CD4-positive, alpha-beta memory T cell (primary cell): ENCODE data around the gene ADAP1. TPM values are rescaled to one million over a fixed set of nuclear protein-coding genes. Genes with fewer than 3 reads are reported as not detected.
"Not testable (repeated sequence)": the region's sequence is repeated elsewhere in the genome, so short reads cannot be mapped to it uniquely, and the experiment has no call there.

ENCODE experiments used
- CTCF ChIA-PET: fragments of 350-600 bp; sonication (Branson Sonifier 250); formaldehyde crosslinking; loops from one replicate; lab custom pipeline; 2021; ENCODE audit warnings: inconsistent platforms; ENCODE audit not compliant: partially characterized antibody; lab: Charles Lee
- POLR2A ChIA-PET: fragments of 350-600 bp; sonication (Branson Sonifier 250); formaldehyde crosslinking; loops from one replicate; lab custom pipeline; 2021; ENCODE audit not compliant: partially characterized antibody; lab: Charles Lee
- DNase-seq, 5 donors: peaks; one replicate each; pipeline versions ENCODE4 v3.0.0 to v3.0.0-alpha.2; 2020 to 2022; ENCODE audit warnings: mixed read lengths in 1 of 5
- H3K27ac ChIP-seq: one replicate; pipeline ENCODE4 v1.7.0; 2013; ENCODE audit warnings: low read depth, low read length
- H3K27me3 ChIP-seq: 2 replicates; pipeline ENCODE4 v1.7.0; 2013; ENCODE audit warnings: mild to moderate bottlenecking, low read length, moderate library complexity; ENCODE audit not compliant: insufficient read depth
- H3K36me3 ChIP-seq: 2 replicates; pipeline ENCODE4 v1.7.0; 2013; ENCODE audit warnings: mild to moderate bottlenecking, low read length, moderate library complexity; ENCODE audit not compliant: insufficient read depth
- H3K4me1 ChIP-seq: 2 replicates; pipeline ENCODE4 v1.7.0; 2013; ENCODE audit warnings: mild to moderate bottlenecking, low read length, moderate library complexity; ENCODE audit not compliant: insufficient read depth
- H3K4me3 ChIP-seq, 2 donors: one replicate each; pipeline ENCODE4 v1.7.0; 2013; ENCODE audit warnings: low read length in 2 of 2, mild to moderate bottlenecking in 1 of 2
- H3K9me3 ChIP-seq, 2 donors: one replicate each; pipeline ENCODE4 v1.7.0; 2013; ENCODE audit warnings: low read length in 2 of 2, control low read depth in 1 of 2; ENCODE audit not compliant: control insufficient read depth in 1 of 2
- H3K27ac Mint-ChIP-seq, 7 donors: one replicate each; pipeline ENCODE4 v1.8.0; 2020 to 2021; ENCODE audit warnings: mixed read lengths in 7 of 7, mild to moderate bottlenecking in 6 of 7, inconsistent platforms in 3 of 7, moderate library complexity in 3 of 7
- H3K27me3 Mint-ChIP-seq, 2 donors: one replicate each; pipeline ENCODE4 v1.8.0; 2020 to 2021; ENCODE audit warnings: mixed read lengths in 2 of 2
- H3K36me3 Mint-ChIP-seq, 2 donors: one replicate each; pipeline ENCODE4 v1.8.0; 2020 to 2021; ENCODE audit warnings: mixed read lengths in 2 of 2, inconsistent platforms in 1 of 2, mild to moderate bottlenecking in 1 of 2
- H3K4me1 Mint-ChIP-seq, 4 donors: one replicate each; pipeline ENCODE4 v1.8.0; 2020 to 2021; ENCODE audit warnings: mixed read lengths in 4 of 4, mild to moderate bottlenecking in 1 of 4
- H3K4me3 Mint-ChIP-seq, 8 donors: one replicate each; pipeline ENCODE4 v1.8.0; 2020 to 2021; ENCODE audit warnings: mixed read lengths in 8 of 8, mild to moderate bottlenecking in 7 of 8, moderate library complexity in 6 of 8, inconsistent platforms in 3 of 8
- H3K9me3 Mint-ChIP-seq, 8 donors: one replicate each; pipeline ENCODE4 v1.8.0; 2020 to 2021; ENCODE audit warnings: mixed read lengths in 8 of 8, mild to moderate bottlenecking in 5 of 8, inconsistent platforms in 3 of 8, moderate library complexity in 1 of 8
- intact Hi-C: fragments of 100-400 bp; cut with micrococcal nuclease; formaldehyde crosslinking; loops from one replicate; pipeline ENCODE4 v1.15.1; 2023
- polyA plus RNA-seq, 2 donors: library from polyadenylated mRNA; unstranded; fragments of 300-500 nt; fragmentation: Illumina TruSeq; gene quantifications; one replicate each; pipeline ENCODE4 v1.2.3, GENCODE V29; 2021
- total RNA-seq, 2 experiments: library from RNA; stranded (reverse); gene quantifications; one replicate each; pipeline ENCODE4 v1.2.3, GENCODE V29; 2021

Gene ADAP1
- total RNA-seq: 1 to 10 TPM; 9.7 to 10.0 TPM
- 1 to 10 TPM; 5.1 to 7.9 TPM for polyA plus RNA-seq

DNA sequence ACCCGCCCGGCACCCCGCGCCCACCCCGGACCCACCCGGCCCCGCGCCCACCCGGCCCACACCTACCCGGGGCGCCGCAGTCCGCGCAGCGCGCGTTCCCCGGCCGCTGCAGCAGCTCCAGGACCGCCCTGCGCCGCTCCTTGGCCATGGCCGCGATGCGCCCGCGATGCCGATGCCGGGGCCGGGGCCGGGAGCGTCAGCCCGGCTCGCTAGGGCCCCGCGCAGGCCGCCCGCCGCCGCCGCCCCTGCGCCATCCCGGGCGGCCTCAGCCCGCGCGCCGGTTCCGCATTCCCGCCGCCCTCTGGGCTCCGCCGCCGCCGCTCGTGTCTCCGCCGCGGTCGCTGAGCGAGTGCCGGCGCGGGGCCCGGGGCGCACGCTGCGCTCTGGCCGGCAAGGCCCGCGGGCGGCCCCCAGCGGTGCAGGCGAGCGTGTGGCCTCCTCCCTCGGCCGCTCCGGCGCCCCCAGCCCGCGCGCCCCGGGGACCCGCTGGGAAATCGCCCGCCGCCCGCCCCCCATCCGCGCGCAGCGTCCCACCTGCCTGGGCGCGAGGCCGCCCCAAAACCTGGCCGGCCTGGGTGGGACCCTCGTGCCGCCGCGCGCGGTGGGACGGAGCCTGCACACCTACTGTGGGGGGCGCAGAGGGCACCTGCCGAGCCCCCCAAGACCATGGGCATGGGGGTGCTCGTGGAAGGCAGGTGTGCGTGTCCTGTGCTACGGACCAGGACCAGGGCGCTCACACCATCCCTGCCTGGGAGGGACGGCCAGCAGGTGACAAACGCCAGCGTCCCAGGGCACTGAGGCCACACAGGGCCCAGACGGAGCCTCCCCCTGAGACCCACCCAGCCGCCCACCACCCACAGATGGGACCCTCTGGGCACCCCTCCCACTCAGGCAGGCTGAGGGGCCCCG, at the start of gene ADAP1:
TSS of gene ADAP1 (minus strand) at position 351 of the 909 bp plus-strand sequence. CDS start at position 148, 203 bp downstream.
- peaks cover 2 to 4% of the 10 kb centered on the region in 2 donors for H3K27me3 Mint-ChIP-seq
- Histone ChIP-seq H3K4me1 (peaks cover 5% of the 10 kb centered on the region), H3K27me3 (no peaks in the 10 kb centered on the region), H3K9me3 (no peaks in the 10 kb centered on the region), H3K36me3 (no peaks in the 10 kb centered on the region), H3K4me3 (no peak within 1 kb of the TSS), H3K27ac (no peak within 1 kb of the TSS)
- peaks cover 0 to 2% (median 0%) of the 10 kb centered on the region in 8 donors for H3K9me3 Mint-ChIP-seq
- H3K4me1 Mint-ChIP-seq: peaks cover 0 to 9% (median 0%) of the 10 kb centered on the region in 4 donors
- POLR2A ChIA-PET: interaction anchor here (0.6 to 1.5 kb wide), 5 partner anchors 21 to 53 kb away, joined by 3 to 12 read pairs (median 4); partner anchors contain the start of gene COX19
- H3K4me3 Mint-ChIP-seq: peak within 1 kb of the TSS; percentile 62 to 80 (median 72)
- H3K27ac Mint-ChIP-seq: peak within 1 kb of the TSS in 2 of 7 donors; percentile 69 to 83
- intact Hi-C loops: loop anchor here (1.0 to 5.0 kb wide), 3 partner anchors 30 to 167 kb away; no protein-coding TSS in a partner anchor
- CTCF ChIA-PET: interaction anchor here (1.7 to 4.3 kb wide), 2 partner anchors 31 to 45 kb away, joined by 5 to 19 read pairs; no protein-coding TSS in a partner anchor
- DNase-seq: peak in 4 of 5 donors; percentile 55 to 64 (median 60)
- peaks cover 0 to 2% of the 10 kb centered on the region in 2 donors for H3K36me3 Mint-ChIP-seq

DNA sequence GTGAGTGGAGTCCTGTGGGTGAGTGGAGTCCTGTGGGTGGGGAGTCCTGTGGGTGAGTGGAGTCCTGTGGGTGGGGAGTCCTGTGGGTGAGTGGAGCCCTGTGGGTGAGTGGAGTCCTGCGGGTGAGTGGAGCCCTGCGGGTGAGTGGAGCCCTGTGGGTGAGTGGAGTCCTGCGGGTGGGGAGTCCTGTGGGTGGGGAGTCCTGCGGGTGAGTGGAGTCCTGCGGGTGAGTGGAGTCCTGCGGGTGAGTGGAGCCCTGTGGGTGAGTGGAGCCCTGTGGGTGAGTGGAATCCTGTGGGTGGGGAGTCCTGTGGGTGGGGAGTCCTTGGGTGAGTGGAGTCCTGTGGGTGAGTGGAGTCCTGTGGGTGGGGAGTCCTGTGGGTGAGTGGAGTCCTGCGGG, 48.0 kb upstream of the ADAP1 start:
- intact Hi-C loops, CTCF ChIA-PET: not testable (repeated sequence)

GRCh38 chr7:1002026-1002425, 47.5 kb upstream of the ADAP1 start:
- H3K36me3 Mint-ChIP-seq, intact Hi-C loops, H3K27me3 Mint-ChIP-seq, POLR2A ChIA-PET, H3K9me3 Mint-ChIP-seq, H3K27ac Mint-ChIP-seq, H3K36me3 ChIP-seq, H3K9me3 ChIP-seq, H3K4me3 ChIP-seq, H3K27me3 ChIP-seq, H3K4me3 Mint-ChIP-seq, H3K4me1 Mint-ChIP-seq, DNase-seq, H3K27ac ChIP-seq, CTCF ChIA-PET, H3K4me1 ChIP-seq: not testable (repeated sequence)

More for the DNA sequence above, 48.0 kb upstream of the ADAP1 start:
- H3K4me1 ChIP-seq, H3K27me3 ChIP-seq, H3K4me1 Mint-ChIP-seq, H3K27me3 Mint-ChIP-seq, H3K36me3 ChIP-seq, H3K36me3 Mint-ChIP-seq, H3K9me3 ChIP-seq, H3K9me3 Mint-ChIP-seq, POLR2A ChIA-PET, H3K27ac Mint-ChIP-seq, H3K4me3 Mint-ChIP-seq, H3K27ac ChIP-seq, DNase-seq, H3K4me3 ChIP-seq: not testable (repeated sequence)

GRCh38 chr7:1001069-1001770, 46.7 kb upstream of the ADAP1 start:
- H3K27me3 ChIP-seq, H3K36me3 ChIP-seq, intact Hi-C loops, H3K4me1 Mint-ChIP-seq, H3K4me3 Mint-ChIP-seq, H3K9me3 ChIP-seq, H3K27ac ChIP-seq, CTCF ChIA-PET, H3K4me3 ChIP-seq, H3K9me3 Mint-ChIP-seq, H3K4me1 ChIP-seq, DNase-seq, H3K36me3 Mint-ChIP-seq, POLR2A ChIA-PET, H3K27me3 Mint-ChIP-seq: not testable (repeated sequence)
- H3K27ac Mint-ChIP-seq: peak overlapping the region in 3 of 7 donors; percentile 18 to 73 (median 37)

GRCh38 chr7:999941-1000935, 45.8 kb upstream of the ADAP1 start:
- H3K36me3 ChIP-seq: peaks cover 4% of the 10 kb centered on the region
- no peak overlapping the region for H3K4me3 Mint-ChIP-seq
- peak overlapping the region in 1 of 7 donors; percentile 42 for H3K27ac Mint-ChIP-seq
- no peaks in the 10 kb centered on the region for H3K4me1 Mint-ChIP-seq
- no peaks in the 10 kb centered on the region for H3K9me3 ChIP-seq
- peaks cover 3 to 8% of the 10 kb centered on the region in 2 donors for H3K36me3 Mint-ChIP-seq
- CTCF ChIA-PET: interaction anchor here (10.0 kb wide), 1 partner anchor 64 kb away, joined by 359 read pairs; no protein-coding TSS in a partner anchor
- no peaks in the 10 kb centered on the region for H3K27me3 Mint-ChIP-seq
- no peak for DNase-seq
- H3K27ac ChIP-seq: no peak overlapping the region
- no peaks in the 10 kb centered on the region for H3K27me3 ChIP-seq
- H3K4me3 ChIP-seq: no peak overlapping the region
- no peaks in the 10 kb centered on the region for H3K4me1 ChIP-seq
- no peaks in the 10 kb centered on the region for H3K9me3 Mint-ChIP-seq
- POLR2A ChIA-PET: no interaction called here
- intact Hi-C loops: no loop called here

- Mint-ChIP-seq H3K36me3 (peaks cover 3 to 8% of the 10 kb centered on the region in 2 donors), H3K4me1 (no peaks in the 10 kb centered on the region), H3K4me3 (no peak overlapping the region), H3K27ac (no peak overlapping the region), H3K27me3 (no peaks in the 10 kb centered on the region), H3K9me3 (no peaks in the 10 kb centered on the region)
- Histone ChIP-seq H3K27ac (no peak overlapping the region), H3K27me3 (no peaks in the 10 kb centered on the region), H3K9me3 (no peaks in the 10 kb centered on the region), H3K4me1 (no peaks in the 10 kb centered on the region), H3K4me3 (no peak overlapping the region), H3K36me3 (no peaks in the 10 kb centered on the region)
- intact Hi-C loops: no loop called here
- CTCF ChIA-PET: interaction anchor here (10.0 kb wide), 1 partner anchor 64 kb away, joined by 359 read pairs; no protein-coding TSS in a partner anchor
- no peak for DNase-seq
- POLR2A ChIA-PET: no interaction called here
These were observed 44.8 kb upstream of the ADAP1 start for GRCh38 chr7:999149-999879.
